GM23338 (cell line): Measurements from ENCODE around the gene AQP3. TPM values are rescaled to one million over a fixed set of nuclear protein-coding genes. Genes with fewer than 3 reads are reported as not detected.

Experiments used
- ATAC-seq: fragments of 200-7000 bp; cut with Tn5 transposase; 3 replicates; pipeline ENCODE4 v1.9.1; 2020
- DNase-seq: peaks from one replicate; pipeline ENCODE4 v3.0.0-alpha.2; 2015; ENCODE audit warnings: low spot score
- H2AFZ ChIP-seq: fragments of 200-600 bp; sonication (generic); 2 replicates; pipeline ENCODE4 v1.8.0; 2016; ENCODE audit warnings: antibody characterized with exemption, mild to moderate bottlenecking, moderate library complexity
- H3F3A ChIP-seq: fragments of 200-600 bp; sonication (generic); replicated peaks from 2 replicates; pipeline ENCODE4 v1.8.0; 2017; ENCODE audit warnings: antibody characterized with exemption, mixed run types, low read depth
- H3K27ac ChIP-seq: fragments of 200-600 bp; sonication (generic); 2 replicates; pipeline ENCODE4 v1.6.1; 2016; ENCODE audit warnings: low read depth
- H3K27me3 ChIP-seq: fragments of 200-600 bp; sonication (generic); 2 replicates; pipeline ENCODE4 v1.8.0; 2016; ENCODE audit warnings: mild to moderate bottlenecking, mixed run types, moderate library complexity; ENCODE audit not compliant: insufficient read depth
- H3K36me3 ChIP-seq: fragments of 200-600 bp; sonication (generic); 2 replicates; pipeline ENCODE4 v1.8.0; 2016; ENCODE audit warnings: mild to moderate bottlenecking; ENCODE audit not compliant: insufficient read depth
- H3K4me1 ChIP-seq: fragments of 200-600 bp; sonication (generic); 2 replicates; pipeline ENCODE4 v1.8.0; 2016; ENCODE audit warnings: mild to moderate bottlenecking, moderate library complexity; ENCODE audit not compliant: insufficient read depth
- H3K4me2 ChIP-seq: fragments of 200-600 bp; sonication (generic); 2 replicates; pipeline ENCODE4 v1.7.1; 2017; ENCODE audit warnings: mixed run types
- H3K4me3 ChIP-seq: fragments of 200-600 bp; sonication (generic); 2 replicates; pipeline ENCODE4 v1.6.1; 2016; ENCODE audit warnings: mixed run types
- H3K79me2 ChIP-seq: fragments of 200-600 bp; sonication (generic); replicated peaks from 2 replicates; pipeline ENCODE4 v1.8.0; 2017; ENCODE audit warnings: mild to moderate bottlenecking; ENCODE audit not compliant: insufficient read depth
- H3K9me2 ChIP-seq: fragments of 200-600 bp; sonication (generic); 2 replicates; pipeline ENCODE4 v1.8.0; 2017; ENCODE audit not compliant: insufficient read depth
- H4K20me1 ChIP-seq: fragments of 200-600 bp; sonication (generic); replicated peaks from 2 replicates; pipeline ENCODE4 v1.8.0; 2017; ENCODE audit warnings: mild to moderate bottlenecking; ENCODE audit not compliant: insufficient read depth
- H3K27ac Mint-ChIP-seq: 2 replicates; pipeline ENCODE4 v1.8.0; 2020; ENCODE audit warnings: inconsistent platforms, mild to moderate bottlenecking, moderate library complexity, mixed read lengths
- H3K27me3 Mint-ChIP-seq: 3 replicates; pipeline ENCODE4 v1.8.0; 2022; ENCODE audit warnings: low read depth, mild to moderate bottlenecking, moderate library complexity, mixed read lengths, inconsistent platforms; ENCODE audit not compliant: insufficient read depth, poor library complexity
- H3K36me3 Mint-ChIP-seq: 3 replicates; pipeline ENCODE4 v1.8.0; 2021; ENCODE audit warnings: low read depth, mild to moderate bottlenecking, inconsistent platforms, moderate library complexity, mixed read lengths
- H3K4me1 Mint-ChIP-seq: 3 replicates; pipeline ENCODE4 v1.8.0; 2020; ENCODE audit warnings: mild to moderate bottlenecking, inconsistent platforms, mixed read lengths
- H3K4me3 Mint-ChIP-seq: 3 replicates; pipeline ENCODE4 v1.8.0; 2021; ENCODE audit warnings: moderate library complexity, mild to moderate bottlenecking, inconsistent platforms, mixed read lengths
- H3K9me3 Mint-ChIP-seq: 3 replicates; pipeline ENCODE4 v1.8.0; 2020; ENCODE audit warnings: moderate library complexity, mild to moderate bottlenecking, inconsistent platforms, mixed read lengths
- CREB1 ChIP-seq: fragments of 250-450 bp; sonication (Bioruptor Pico); IDR thresholded peaks from 2 replicates; pipeline ENCODE4 v1.5.0; 2020; ENCODE audit warnings: low read depth, mild to moderate bottlenecking, moderate library complexity
- EZH2 ChIP-seq: fragments of 200-600 bp; sonication (generic); IDR thresholded peaks from one replicate; pipeline ENCODE4 v1.8.0; 2017; ENCODE audit warnings: antibody characterized with exemption, mild to moderate bottlenecking, low read depth; ENCODE audit not compliant: unreplicated experiment
- EZH2phosphoT487 ChIP-seq: fragments of 200-600 bp; sonication (generic); IDR thresholded peaks from one replicate; pipeline ENCODE4 v1.8.1; 2018; ENCODE audit warnings: antibody characterized with exemption; ENCODE audit not compliant: unreplicated experiment
- JUNB ChIP-seq: IDR thresholded peaks from one replicate; pipeline ENCODE4 v1.6.1; 2016; ENCODE audit warnings: antibody characterized with exemption; ENCODE audit not compliant: unreplicated experiment
- NANOG ChIP-seq: IDR thresholded peaks from 2 replicates; pipeline ENCODE4 v1.6.1; 2016; ENCODE audit warnings: antibody characterized with exemption, borderline replicate concordance
- POLR2AphosphoS5 ChIP-seq: IDR thresholded peaks from 2 replicates; pipeline ENCODE4 v1.6.1; 2016; ENCODE audit warnings: antibody characterized with exemption, low read depth
- STAT1 ChIP-seq: IDR thresholded peaks from one replicate; pipeline ENCODE4 v1.6.1; 2016; ENCODE audit warnings: antibody characterized with exemption; ENCODE audit not compliant: unreplicated experiment
- ZNF114 ChIP-seq: fragments of 250-450 bp; sonication (Bioruptor Pico); IDR thresholded peaks from 2 replicates; pipeline ENCODE4 v1.5.0; 2020; ENCODE audit warnings: mild to moderate bottlenecking, moderate library complexity
- ZNF331 ChIP-seq: fragments of 250-450 bp; sonication (Bioruptor Pico); IDR thresholded peaks from 2 replicates; pipeline ENCODE4 v1.5.0; 2020; ENCODE audit warnings: low read depth, mild to moderate bottlenecking, moderate library complexity
- polyA plus RNA-seq: library from polyadenylated mRNA; unstranded; fragments of >200 nt; fragmentation: Nextera tagmentation; extraction: Ambion mirVana; gene quantifications from 2 replicates; pipeline ENCODE4 v1.2.1, GENCODE V29; 2016
- total RNA-seq: library from RNA; depleted of rRNA; stranded (reverse); fragments of >200 nt; shearing (Covaris generic); gene quantifications from 2 replicates; pipeline ENCODE4 v1.2.3, GENCODE V29; 2014
- TF ChIP-seq, protein P1 (sequence below): IDR thresholded peaks from 2 replicates; pipeline ENCODE4 v1.6.1; 2016; ENCODE audit warnings: antibody characterized with exemption
- TF ChIP-seq, protein P2 (sequence below): IDR thresholded peaks from one replicate; pipeline ENCODE4 v1.6.1; 2018; ENCODE audit warnings: antibody characterized with exemption; ENCODE audit not compliant: unreplicated experiment
- TF ChIP-seq, protein P3 (sequence below): fragments of 250-450 bp; sonication (Bioruptor Pico); IDR thresholded peaks from 2 replicates; pipeline ENCODE4 v1.5.0; 2020; ENCODE audit warnings: mild to moderate bottlenecking, moderate library complexity
- TF ChIP-seq, protein P4 (sequence below), 2 experiments: fragments of 200-600 bp in 1 of 2; sonication (generic) in 1 of 2; conservative IDR thresholded peaks; 2 replicates each; pipeline versions ENCODE4 v1.5.1 to v1.6.1; 2016 to 2017; ENCODE audit warnings: antibody characterized with exemption in 2 of 2, low read depth in 2 of 2, mild to moderate bottlenecking in 2 of 2, moderate library complexity in 1 of 2

The AQP3 gene
- total and polyA plus RNA-seq, 2 experiments from 2014 or later, result 1.4 to 3.5 TPM

DNA sequence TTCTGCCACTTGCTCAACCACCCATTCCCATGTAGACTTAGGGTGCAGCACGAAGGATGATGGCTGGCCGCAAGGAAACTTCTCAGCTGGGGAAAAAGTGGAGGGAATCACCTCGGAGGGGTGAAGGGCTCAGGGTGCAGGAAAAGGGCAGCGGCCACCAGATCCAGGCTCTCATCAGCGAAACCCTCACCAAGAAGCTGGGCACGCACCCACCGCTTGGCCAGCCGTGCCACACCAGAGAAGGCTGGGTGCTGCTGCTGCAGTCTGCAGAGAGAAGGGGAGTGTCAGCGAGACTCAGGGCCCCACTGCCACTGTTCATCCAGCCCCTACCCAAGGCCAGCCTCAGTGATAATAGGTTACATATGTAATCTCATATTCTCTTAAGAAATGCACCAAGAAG, 17.7 kb upstream of the AQP3 start:
- Mint-ChIP-seq H3K4me3 (no peak overlapping the region), H3K36me3 (peaks cover 84% of the 10 kb centered on the region), H3K27ac (no peak overlapping the region), H3K27me3 (peaks cover 9% of the 10 kb centered on the region), H3K9me3 (no peaks in the 10 kb centered on the region), H3K4me1 (no peaks in the 10 kb centered on the region)
- Histone ChIP-seq H3K9me2 (no peaks in the 10 kb centered on the region), H3K4me2 (no peak overlapping the region), H2AFZ (no peak overlapping the region), H3K4me1 (no peaks in the 10 kb centered on the region), H3K36me3 (peaks cover 17% of the 10 kb centered on the region), H3K79me2 (no peaks in the 10 kb centered on the region), H3K4me3 (no peak overlapping the region), H3F3A (no peaks in the 10 kb centered on the region), H4K20me1 (no peaks in the 10 kb centered on the region; the same call in 1 of the 2 replicates), H3K27ac (no peak overlapping the region), H3K27me3 (no peaks in the 10 kb centered on the region)
- ATAC-seq, result no peak
- TF ChIP-seq, protein P1, sequence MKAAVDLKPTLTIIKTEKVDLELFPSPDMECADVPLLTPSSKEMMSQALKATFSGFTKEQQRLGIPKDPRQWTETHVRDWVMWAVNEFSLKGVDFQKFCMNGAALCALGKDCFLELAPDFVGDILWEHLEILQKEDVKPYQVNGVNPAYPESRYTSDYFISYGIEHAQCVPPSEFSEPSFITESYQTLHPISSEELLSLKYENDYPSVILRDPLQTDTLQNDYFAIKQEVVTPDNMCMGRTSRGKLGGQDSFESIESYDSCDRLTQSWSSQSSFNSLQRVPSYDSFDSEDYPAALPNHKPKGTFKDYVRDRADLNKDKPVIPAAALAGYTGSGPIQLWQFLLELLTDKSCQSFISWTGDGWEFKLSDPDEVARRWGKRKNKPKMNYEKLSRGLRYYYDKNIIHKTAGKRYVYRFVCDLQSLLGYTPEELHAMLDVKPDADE, result no peak
- TF ChIP-seq, protein P2, sequence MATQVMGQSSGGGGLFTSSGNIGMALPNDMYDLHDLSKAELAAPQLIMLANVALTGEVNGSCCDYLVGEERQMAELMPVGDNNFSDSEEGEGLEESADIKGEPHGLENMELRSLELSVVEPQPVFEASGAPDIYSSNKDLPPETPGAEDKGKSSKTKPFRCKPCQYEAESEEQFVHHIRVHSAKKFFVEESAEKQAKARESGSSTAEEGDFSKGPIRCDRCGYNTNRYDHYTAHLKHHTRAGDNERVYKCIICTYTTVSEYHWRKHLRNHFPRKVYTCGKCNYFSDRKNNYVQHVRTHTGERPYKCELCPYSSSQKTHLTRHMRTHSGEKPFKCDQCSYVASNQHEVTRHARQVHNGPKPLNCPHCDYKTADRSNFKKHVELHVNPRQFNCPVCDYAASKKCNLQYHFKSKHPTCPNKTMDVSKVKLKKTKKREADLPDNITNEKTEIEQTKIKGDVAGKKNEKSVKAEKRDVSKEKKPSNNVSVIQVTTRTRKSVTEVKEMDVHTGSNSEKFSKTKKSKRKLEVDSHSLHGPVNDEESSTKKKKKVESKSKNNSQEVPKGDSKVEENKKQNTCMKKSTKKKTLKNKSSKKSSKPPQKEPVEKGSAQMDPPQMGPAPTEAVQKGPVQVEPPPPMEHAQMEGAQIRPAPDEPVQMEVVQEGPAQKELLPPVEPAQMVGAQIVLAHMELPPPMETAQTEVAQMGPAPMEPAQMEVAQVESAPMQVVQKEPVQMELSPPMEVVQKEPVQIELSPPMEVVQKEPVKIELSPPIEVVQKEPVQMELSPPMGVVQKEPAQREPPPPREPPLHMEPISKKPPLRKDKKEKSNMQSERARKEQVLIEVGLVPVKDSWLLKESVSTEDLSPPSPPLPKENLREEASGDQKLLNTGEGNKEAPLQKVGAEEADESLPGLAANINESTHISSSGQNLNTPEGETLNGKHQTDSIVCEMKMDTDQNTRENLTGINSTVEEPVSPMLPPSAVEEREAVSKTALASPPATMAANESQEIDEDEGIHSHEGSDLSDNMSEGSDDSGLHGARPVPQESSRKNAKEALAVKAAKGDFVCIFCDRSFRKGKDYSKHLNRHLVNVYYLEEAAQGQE, result no peak
- TF ChIP-seq, protein P3, sequence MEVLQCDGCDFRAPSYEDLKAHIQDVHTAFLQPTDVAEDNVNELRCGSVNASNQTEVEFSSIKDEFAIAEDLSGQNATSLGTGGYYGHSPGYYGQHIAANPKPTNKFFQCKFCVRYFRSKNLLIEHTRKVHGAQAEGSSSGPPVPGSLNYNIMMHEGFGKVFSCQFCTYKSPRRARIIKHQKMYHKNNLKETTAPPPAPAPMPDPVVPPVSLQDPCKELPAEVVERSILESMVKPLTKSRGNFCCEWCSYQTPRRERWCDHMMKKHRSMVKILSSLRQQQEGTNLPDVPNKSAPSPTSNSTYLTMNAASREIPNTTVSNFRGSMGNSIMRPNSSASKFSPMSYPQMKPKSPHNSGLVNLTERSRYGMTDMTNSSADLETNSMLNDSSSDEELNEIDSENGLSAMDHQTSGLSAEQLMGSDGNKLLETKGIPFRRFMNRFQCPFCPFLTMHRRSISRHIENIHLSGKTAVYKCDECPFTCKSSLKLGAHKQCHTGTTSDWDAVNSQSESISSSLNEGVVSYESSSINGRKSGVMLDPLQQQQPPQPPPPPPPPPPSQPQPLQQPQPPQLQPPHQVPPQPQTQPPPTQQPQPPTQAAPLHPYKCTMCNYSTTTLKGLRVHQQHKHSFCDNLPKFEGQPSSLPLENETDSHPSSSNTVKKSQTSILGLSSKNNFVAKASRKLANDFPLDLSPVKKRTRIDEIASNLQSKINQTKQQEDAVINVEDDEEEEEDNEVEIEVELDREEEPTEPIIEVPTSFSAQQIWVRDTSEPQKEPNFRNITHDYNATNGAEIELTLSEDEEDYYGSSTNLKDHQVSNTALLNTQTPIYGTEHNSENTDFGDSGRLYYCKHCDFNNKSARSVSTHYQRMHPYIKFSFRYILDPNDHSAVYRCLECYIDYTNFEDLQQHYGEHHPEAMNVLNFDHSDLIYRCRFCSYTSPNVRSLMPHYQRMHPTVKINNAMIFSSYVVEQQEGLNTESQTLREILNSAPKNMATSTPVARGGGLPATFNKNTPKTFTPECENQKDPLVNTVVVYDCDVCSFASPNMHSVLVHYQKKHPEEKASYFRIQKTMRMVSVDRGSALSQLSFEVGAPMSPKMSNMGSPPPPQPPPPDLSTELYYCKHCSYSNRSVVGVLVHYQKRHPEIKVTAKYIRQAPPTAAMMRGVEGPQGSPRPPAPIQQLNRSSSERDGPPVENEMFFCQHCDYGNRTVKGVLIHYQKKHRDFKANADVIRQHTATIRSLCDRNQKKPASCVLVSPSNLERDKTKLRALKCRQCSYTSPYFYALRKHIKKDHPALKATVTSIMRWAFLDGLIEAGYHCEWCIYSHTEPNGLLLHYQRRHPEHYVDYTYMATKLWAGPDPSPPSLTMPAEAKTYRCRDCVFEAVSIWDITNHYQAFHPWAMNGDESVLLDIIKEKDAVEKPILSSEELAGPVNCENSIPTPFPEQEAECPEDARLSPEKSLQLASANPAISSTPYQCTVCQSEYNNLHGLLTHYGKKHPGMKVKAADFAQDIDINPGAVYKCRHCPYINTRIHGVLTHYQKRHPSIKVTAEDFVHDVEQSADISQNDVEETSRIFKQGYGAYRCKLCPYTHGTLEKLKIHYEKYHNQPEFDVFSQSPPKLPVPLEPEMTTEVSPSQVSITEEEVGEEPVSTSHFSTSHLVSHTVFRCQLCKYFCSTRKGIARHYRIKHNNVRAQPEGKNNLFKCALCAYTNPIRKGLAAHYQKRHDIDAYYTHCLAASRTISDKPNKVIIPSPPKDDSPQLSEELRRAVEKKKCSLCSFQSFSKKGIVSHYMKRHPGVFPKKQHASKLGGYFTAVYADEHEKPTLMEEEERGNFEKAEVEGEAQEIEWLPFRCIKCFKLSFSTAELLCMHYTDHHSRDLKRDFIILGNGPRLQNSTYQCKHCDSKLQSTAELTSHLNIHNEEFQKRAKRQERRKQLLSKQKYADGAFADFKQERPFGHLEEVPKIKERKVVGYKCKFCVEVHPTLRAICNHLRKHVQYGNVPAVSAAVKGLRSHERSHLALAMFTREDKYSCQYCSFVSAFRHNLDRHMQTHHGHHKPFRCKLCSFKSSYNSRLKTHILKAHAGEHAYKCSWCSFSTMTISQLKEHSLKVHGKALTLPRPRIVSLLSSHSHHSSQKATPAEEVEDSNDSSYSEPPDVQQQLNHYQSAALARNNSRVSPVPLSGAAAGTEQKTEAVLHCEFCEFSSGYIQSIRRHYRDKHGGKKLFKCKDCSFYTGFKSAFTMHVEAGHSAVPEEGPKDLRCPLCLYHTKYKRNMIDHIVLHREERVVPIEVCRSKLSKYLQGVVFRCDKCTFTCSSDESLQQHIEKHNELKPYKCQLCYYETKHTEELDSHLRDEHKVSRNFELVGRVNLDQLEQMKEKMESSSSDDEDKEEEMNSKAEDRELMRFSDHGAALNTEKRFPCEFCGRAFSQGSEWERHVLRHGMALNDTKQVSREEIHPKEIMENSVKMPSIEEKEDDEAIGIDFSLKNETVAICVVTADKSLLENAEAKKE (CRISPR knock-in tag), result no peak
- TF ChIP-seq CREB1 (CRISPR knock-in tag) (no peak), EZH2 (no peak), ZNF331 (no peak), ZNF114 (CRISPR knock-in tag) (no peak), EZH2phosphoT487 (no peak), POLR2AphosphoS5 (no peak), NANOG (no peak), JUNB (no peak), STAT1 (no peak)
- TF ChIP-seq, protein P4, sequence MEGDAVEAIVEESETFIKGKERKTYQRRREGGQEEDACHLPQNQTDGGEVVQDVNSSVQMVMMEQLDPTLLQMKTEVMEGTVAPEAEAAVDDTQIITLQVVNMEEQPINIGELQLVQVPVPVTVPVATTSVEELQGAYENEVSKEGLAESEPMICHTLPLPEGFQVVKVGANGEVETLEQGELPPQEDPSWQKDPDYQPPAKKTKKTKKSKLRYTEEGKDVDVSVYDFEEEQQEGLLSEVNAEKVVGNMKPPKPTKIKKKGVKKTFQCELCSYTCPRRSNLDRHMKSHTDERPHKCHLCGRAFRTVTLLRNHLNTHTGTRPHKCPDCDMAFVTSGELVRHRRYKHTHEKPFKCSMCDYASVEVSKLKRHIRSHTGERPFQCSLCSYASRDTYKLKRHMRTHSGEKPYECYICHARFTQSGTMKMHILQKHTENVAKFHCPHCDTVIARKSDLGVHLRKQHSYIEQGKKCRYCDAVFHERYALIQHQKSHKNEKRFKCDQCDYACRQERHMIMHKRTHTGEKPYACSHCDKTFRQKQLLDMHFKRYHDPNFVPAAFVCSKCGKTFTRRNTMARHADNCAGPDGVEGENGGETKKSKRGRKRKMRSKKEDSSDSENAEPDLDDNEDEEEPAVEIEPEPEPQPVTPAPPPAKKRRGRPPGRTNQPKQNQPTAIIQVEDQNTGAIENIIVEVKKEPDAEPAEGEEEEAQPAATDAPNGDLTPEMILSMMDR (conservative IDR thresholded peaks at IDR 0.05; ENCODE audit: low read depth in 2 of 2), result no peak
- no peak for DNase-seq
